Activated B cell treated with CpG ODN at 0.5 μM for 24 hours (primary cell): ENCODE data around the gene TBC1D1. TPM values are rescaled to one million over a fixed set of nuclear protein-coding genes. Genes with fewer than 3 reads are reported as not detected.

Experiments
- ATAC-seq: fragments of 200-7000 bp; cut with Tn5 transposase; one replicate; pipeline ENCODE4 v1.10.0; 2021; ENCODE audit warnings: low read depth, mild to moderate bottlenecking, moderate library complexity
- CTCF ChIA-PET: fragments of 350-600 bp; sonication (Branson Sonifier 250); formaldehyde crosslinking; loops from one replicate; lab custom pipeline; 2021; ENCODE audit warnings: antibody characterized with exemption; lab: Charles Lee
- POLR2A ChIA-PET: fragments of 350-600 bp; sonication (Branson Sonifier 250); formaldehyde crosslinking; loops from one replicate; lab custom pipeline; 2021; ENCODE audit warnings: antibody characterized with exemption; lab: Charles Lee
- DNase-seq: peaks from one replicate; pipeline ENCODE4 v3.0.0; 2022
- H3K27ac Mint-ChIP-seq: one replicate; pipeline ENCODE4 v1.8.0; 2020; ENCODE audit warnings: mixed read lengths
- H3K27me3 Mint-ChIP-seq: one replicate; pipeline ENCODE4 v1.8.0; 2021; ENCODE audit warnings: mixed read lengths
- H3K36me3 Mint-ChIP-seq: one replicate; pipeline ENCODE4 v1.8.0; 2021; ENCODE audit warnings: low read depth, mixed read lengths
- H3K4me1 Mint-ChIP-seq: one replicate; pipeline ENCODE4 v1.8.0; 2021; ENCODE audit warnings: mixed read lengths
- H3K4me3 Mint-ChIP-seq: one replicate; pipeline ENCODE4 v1.8.0; 2020; ENCODE audit warnings: mild to moderate bottlenecking, mixed read lengths
- H3K9me3 Mint-ChIP-seq: one replicate; pipeline ENCODE4 v1.8.0; 2020; ENCODE audit warnings: mixed read lengths
- CTCF ChIP-seq: fragments of 200-600 bp; IDR thresholded peaks from one replicate; pipeline ENCODE4 v1.8.0; 2022; ENCODE audit warnings: antibody characterized with exemption, mild to moderate bottlenecking
- intact Hi-C: fragments of 100-400 bp; cut with micrococcal nuclease; formaldehyde crosslinking; loops from one replicate; pipeline ENCODE4 v1.15.1; 2024
- total RNA-seq: library from RNA; stranded (reverse); gene quantifications from 2 replicates; pipeline ENCODE4 v1.2.3, GENCODE V29; 2022

Gene TBC1D1
- total RNA-seq, 1 donor from 2014 or later = 84.8 TPM

GRCh38 chr4:38034986-38035882 is 144.3 kb downstream of the TBC1D1 start:
- peak; percentile 67 for TF ChIP-seq CTCF
- intact Hi-C loops = loop anchor here (1.0 to 10.0 kb wide), 6 partner anchors 65 to 582 kb away; partner anchors contain the start of genes RELL1 and TBC1D1
- ChIA-PET POLR2A (interaction anchor here (1.5 kb wide), 1 partner anchor 231 kb away, joined by 5 read pairs; no protein-coding TSS in a partner anchor), CTCF (interaction anchor here (0.6 to 3.9 kb wide), 24 partner anchors 9 to 1835 kb away, joined by 3 to 77 read pairs (median 4); partner anchors contain the start of genes PGM2 and TBC1D1)
- ATAC-seq (peak; percentile 60), DNase-seq (no peak)
- Mint-ChIP-seq H3K36me3 (peaks cover 71% of the 10 kb centered on the region), H3K4me1 (peaks cover 2% of the 10 kb centered on the region), H3K4me3 (no peak overlapping the region), H3K27ac (no peak overlapping the region), H3K27me3 (no peaks in the 10 kb centered on the region), H3K9me3 (no peaks in the 10 kb centered on the region)

- no peak overlapping the region for H3K27ac Mint-ChIP-seq
- no peaks in the 10 kb centered on the region for H3K27me3 Mint-ChIP-seq
- no peak for TF ChIP-seq CTCF
- peaks cover 73% of the 10 kb centered on the region for H3K36me3 Mint-ChIP-seq
- peaks cover 2% of the 10 kb centered on the region for H3K4me1 Mint-ChIP-seq
- ChIA-PET CTCF (interaction anchor here (1.0 to 3.9 kb wide), 5 partner anchors 66 to 434 kb away, joined by 3 to 77 read pairs (median 11); no protein-coding TSS in a partner anchor), POLR2A (no interaction called here)
- no peak for DNase-seq
- ATAC-seq = no peak
- no peaks in the 10 kb centered on the region for H3K9me3 Mint-ChIP-seq
- intact Hi-C loops = loop anchor here (10.0 kb wide), 1 partner anchor 352 kb away; the partner anchor contains the start of gene RELL1
- H3K4me3 Mint-ChIP-seq = no peak overlapping the region
Measured at GRCh38 chr4:38036548-38036947, 145.7 kb downstream of the TBC1D1 start.

- no peak for DNase-seq
- Mint-ChIP-seq H3K36me3 (peaks cover 74% of the 10 kb centered on the region), H3K27ac (no peak overlapping the region), H3K4me1 (peaks cover 2% of the 10 kb centered on the region), H3K9me3 (no peaks in the 10 kb centered on the region), H3K27me3 (no peaks in the 10 kb centered on the region), H3K4me3 (no peak overlapping the region)
- intact Hi-C loops = loop anchor here (10.0 kb wide), 1 partner anchor 353 kb away; the partner anchor contains the start of gene RELL1
- POLR2A ChIA-PET = no interaction called here
- no peak for ATAC-seq
- CTCF ChIA-PET = interaction anchor here (1.5 kb wide), 1 partner anchor 435 kb away, joined by 4 read pairs; no protein-coding TSS in a partner anchor
- TF ChIP-seq CTCF = no peak
Measured at GRCh38 chr4:38037612-38038011, 146.7 kb downstream of the TBC1D1 start.

- CTCF ChIA-PET = interaction anchor here (2.1 kb wide), 1 partner anchor 237 kb away, joined by 6 read pairs; no protein-coding TSS in a partner anchor
- H3K27ac Mint-ChIP-seq = no peak overlapping the region
- POLR2A ChIA-PET = no interaction called here
- no peak for TF ChIP-seq CTCF
- H3K4me1 Mint-ChIP-seq = peaks cover 2% of the 10 kb centered on the region
- intact Hi-C loops = no loop called here
- peaks cover 77% of the 10 kb centered on the region for H3K36me3 Mint-ChIP-seq
- no peaks in the 10 kb centered on the region for H3K27me3 Mint-ChIP-seq
- H3K9me3 Mint-ChIP-seq = no peaks in the 10 kb centered on the region
- ATAC-seq = no peak
- DNase-seq = no peak
- H3K4me3 Mint-ChIP-seq = no peak overlapping the region
Measured at GRCh38 chr4:38040619-38041018, 149.7 kb downstream of the TBC1D1 start.

GRCh38 chr4:38044060-38044459 is 153.2 kb downstream of the TBC1D1 start:
- ATAC-seq (no peak), DNase-seq (no peak)
- Mint-ChIP-seq H3K27ac (no peak overlapping the region), H3K4me1 (no peaks in the 10 kb centered on the region), H3K9me3 (no peaks in the 10 kb centered on the region), H3K4me3 (no peak overlapping the region), H3K27me3 (no peaks in the 10 kb centered on the region), H3K36me3 (peaks cover 66% of the 10 kb centered on the region)
- CTCF ChIA-PET = interaction anchor here (1.9 kb wide), 1 partner anchor 9 kb away, joined by 5 read pairs; no protein-coding TSS in a partner anchor
- no peak for TF ChIP-seq CTCF
- intact Hi-C loops = no loop called here
- POLR2A ChIA-PET = no interaction called here
